MG63 (cell line): Measurements from ENCODE around the gene ZNF180. TPM values are rescaled to one million over a fixed set of nuclear protein-coding genes. Genes with fewer than 3 reads are reported as not detected.
"Not testable (repeated sequence)": the region's sequence is repeated elsewhere in the genome, so short reads cannot be mapped to it uniquely, and the experiment has no call there.

Source experiments
- DNase-seq: peaks from one replicate; pipeline ENCODE4 v3.0.0-alpha.2; 2020
- H3K27me3 ChIP-seq: fragments of 250-450 bp; sonication (Bioruptor Pico); 2 replicates; pipeline ENCODE4 v1.5.1; 2020; ENCODE audit warnings: mild to moderate bottlenecking, moderate library complexity
- H3K36me3 ChIP-seq: fragments of 250-450 bp; sonication (Bioruptor Pico); 2 replicates; pipeline ENCODE4 v1.5.1; 2020; ENCODE audit warnings: mild to moderate bottlenecking, moderate library complexity
- H3K4me3 ChIP-seq: fragments of 250-450 bp; sonication (Bioruptor Pico); 2 replicates; pipeline ENCODE4 v1.5.1; 2020; ENCODE audit warnings: mild to moderate bottlenecking, moderate library complexity
- H3K9me3 ChIP-seq: fragments of 250-450 bp; sonication (Bioruptor Pico); 2 replicates; pipeline ENCODE4 v1.5.1; 2020; ENCODE audit warnings: mild to moderate bottlenecking, moderate library complexity
- total RNA-seq: library from RNA; depleted of rRNA; stranded (reverse); fragments of >200 nt; shearing (Covaris generic); gene quantifications from 2 replicates; pipeline ENCODE4 v1.2.3, GENCODE V29; 2014; ENCODE audit warnings: low replicate concordance; rRNA removed

Gene ZNF180
- 4.4 and 11.7 TPM in 2 replicates for total RNA-seq

GRCh38 chr19:44499962-44500949 lies at the start of gene ZNF180:
ZNF180 (minus strand) TSS chr19:44500522; CDS start chr19:44497334, 3,188 bp downstream.
- H3K36me3 ChIP-seq: peaks cover 42% of the 10 kb centered on the region
- peak within 1 kb of the TSS; percentile 95 for H3K4me3 ChIP-seq
- peak; percentile 94 for DNase-seq
- H3K27me3 ChIP-seq: no peaks in the 10 kb centered on the region
- peaks cover 37% of the 10 kb centered on the region for H3K9me3 ChIP-seq

- no peak overlapping the region for H3K4me3 ChIP-seq
These were observed 49.2 kb upstream of the ZNF180 start for GRCh38 chr19:44549507-44549906.

GRCh38 chr19:44548736-44549135 lies 48.4 kb upstream of the ZNF180 start:
- Histone ChIP-seq H3K27me3 (no peaks in the 10 kb centered on the region; the same call in 1 of the 2 replicates), H3K9me3 (no peaks in the 10 kb centered on the region; the same call in 1 of the 2 replicates), H3K4me3 (no peak overlapping the region), H3K36me3 (no peaks in the 10 kb centered on the region)
- DNase-seq: peak; percentile 74

More at GRCh38 chr19:44549507-44549906, 49.2 kb upstream of the ZNF180 start:
- no peak for DNase-seq
- Histone ChIP-seq H3K27me3 (no peaks in the 10 kb centered on the region; the same call in 1 of the 2 replicates), H3K36me3 (no peaks in the 10 kb centered on the region), H3K9me3 (no peaks in the 10 kb centered on the region; the same call in 1 of the 2 replicates)

- H3K4me3 ChIP-seq: no peak overlapping the region
These were observed 43.7 kb upstream of the ZNF180 start for GRCh38 chr19:44544031-44544430.

GRCh38 chr19:44542671-44543070 lies 42.3 kb upstream of the ZNF180 start:
- no peak for DNase-seq
- Histone ChIP-seq H3K36me3 (no peaks in the 10 kb centered on the region), H3K27me3 (peaks cover 5% of the 10 kb centered on the region), H3K9me3 (no peaks in the 10 kb centered on the region; the same call in 1 of the 2 replicates), H3K4me3 (no peak overlapping the region)

More at GRCh38 chr19:44544031-44544430, 43.7 kb upstream of the ZNF180 start:
- H3K36me3 ChIP-seq: no peaks in the 10 kb centered on the region
- peaks cover under 1% of the 10 kb centered on the region; the same call in 1 of the 2 replicates for H3K27me3 ChIP-seq
- DNase-seq: no peak
- H3K9me3 ChIP-seq: no peaks in the 10 kb centered on the region; the same call in 1 of the 2 replicates

GRCh38 chr19:44540736-44541135 lies 40.4 kb upstream of the ZNF180 start:
- Histone ChIP-seq H3K9me3 (no peaks in the 10 kb centered on the region; the same call in 1 of the 2 replicates), H3K4me3 (no peak overlapping the region), H3K36me3 (no peaks in the 10 kb centered on the region), H3K27me3 (peaks cover 5% of the 10 kb centered on the region)
- DNase-seq: no peak

GRCh38 chr19:44539991-44540390 lies 39.7 kb upstream of the ZNF180 start:
- H3K36me3 ChIP-seq: no peaks in the 10 kb centered on the region
- DNase-seq: no peak
- no peak overlapping the region for H3K4me3 ChIP-seq
- H3K27me3 ChIP-seq: peaks cover 5% of the 10 kb centered on the region
- no peaks in the 10 kb centered on the region; the same call in 1 of the 2 replicates for H3K9me3 ChIP-seq

- Histone ChIP-seq H3K4me3 (no peak overlapping the region), H3K9me3 (no peaks in the 10 kb centered on the region; the same call in 1 of the 2 replicates), H3K27me3 (peaks cover 5% of the 10 kb centered on the region), H3K36me3 (no peaks in the 10 kb centered on the region)
- DNase-seq: peak; percentile 48
These were observed 39.0 kb upstream of the ZNF180 start for GRCh38 chr19:44539236-44539826.

- not testable (repeated sequence) for H3K4me3 ChIP-seq, H3K9me3 ChIP-seq, H3K36me3 ChIP-seq, H3K27me3 ChIP-seq, DNase-seq
These were observed 35.0 kb upstream of the ZNF180 start for GRCh38 chr19:44535361-44535760.

- no peaks in the 10 kb centered on the region for H3K36me3 ChIP-seq
- DNase-seq: no peak
- no peaks in the 10 kb centered on the region; the same call in 1 of the 2 replicates for H3K27me3 ChIP-seq
- no peaks in the 10 kb centered on the region; the same call in 1 of the 2 replicates for H3K9me3 ChIP-seq
- no peak overlapping the region for H3K4me3 ChIP-seq
These were observed 32.5 kb upstream of the ZNF180 start for GRCh38 chr19:44532819-44533218.

- Histone ChIP-seq H3K4me3 (no peak overlapping the region), H3K9me3 (no peaks in the 10 kb centered on the region), H3K36me3 (no peaks in the 10 kb centered on the region), H3K27me3 (peaks cover under 1% of the 10 kb centered on the region; the same call in 1 of the 2 replicates)
- peak; percentile 68 for DNase-seq
These were observed 30.5 kb upstream of the ZNF180 start for GRCh38 chr19:44530777-44531176.

- no peaks in the 10 kb centered on the region for H3K9me3 ChIP-seq
- peaks cover 3% of the 10 kb centered on the region; the same call in 1 of the 2 replicates for H3K27me3 ChIP-seq
- no peaks in the 10 kb centered on the region for H3K36me3 ChIP-seq
- H3K4me3 ChIP-seq: no peak within 1 kb of the TSS
- no peak for DNase-seq
These were observed 29.2 kb upstream of the ZNF180 start, which contains the start of gene CEACAM20 for GRCh38 chr19:44529536-44529935. CEACAM20 (minus strand) TSS chr19:44529675; CDS start chr19:44529509, 166 bp downstream.

GRCh38 chr19:44527554-44527953 lies 27.2 kb upstream of the ZNF180 start:
- Histone ChIP-seq H3K27me3 (peaks cover 6% of the 10 kb centered on the region), H3K9me3 (no peaks in the 10 kb centered on the region), H3K4me3 (no peak overlapping the region), H3K36me3 (no peaks in the 10 kb centered on the region)
- DNase-seq: no peak

GRCh38 chr19:44525721-44526430 lies 25.6 kb upstream of the ZNF180 start:
- Histone ChIP-seq H3K36me3 (no peaks in the 10 kb centered on the region), H3K27me3 (peaks cover 6% of the 10 kb centered on the region), H3K9me3 (no peaks in the 10 kb centered on the region), H3K4me3 (no peak overlapping the region)
- DNase-seq: no peak

- H3K36me3 ChIP-seq: no peaks in the 10 kb centered on the region
- no peak for DNase-seq
- peaks cover under 1% of the 10 kb centered on the region; the same call in 1 of the 2 replicates for H3K9me3 ChIP-seq
- peaks cover 6% of the 10 kb centered on the region for H3K27me3 ChIP-seq
- H3K4me3 ChIP-seq: no peak overlapping the region
These were observed 21.0 kb upstream of the ZNF180 start for GRCh38 chr19:44521370-44521769.

GRCh38 chr19:44517146-44517545 lies 16.8 kb upstream of the ZNF180 start:
- no peaks in the 10 kb centered on the region for H3K36me3 ChIP-seq

More at GRCh38 chr19:44517146-44517545, 16.8 kb upstream of the ZNF180 start:
- no peak overlapping the region for H3K4me3 ChIP-seq
- peaks cover 2% of the 10 kb centered on the region for H3K27me3 ChIP-seq
- peak; percentile 27 for DNase-seq
- H3K9me3 ChIP-seq: peaks cover 6% of the 10 kb centered on the region
